ENCODE measurements around the gene SPG7. TPM values are rescaled to one million over a fixed set of nuclear protein-coding genes. Genes with fewer than 3 reads are reported as not detected.

The SPG7 gene
- total RNA-seq, 4 donors from 2014 or later = 66.6 to 208 (median 144) TPM

GRCh38 chr16:89502081-89502843, 5.9 kb upstream of the SPG7 start:
- no peaks in the 10 kb centered on the region for H3K9me3 ChIP-seq
- no peaks in the 10 kb centered on the region for H3K36me3 ChIP-seq
- H3K27me3 ChIP-seq = no peaks in the 10 kb centered on the region
- H3K4me3 ChIP-seq = no peak overlapping the region
- H3K4me1 ChIP-seq = peaks cover 3 to 4% of the 10 kb centered on the region in 2 donors
- DNase-seq = no peak
- no peak overlapping the region for H3K27ac ChIP-seq
- TF ChIP-seq POLR2A (IDR thresholded peaks at IDR 0.05) (no peak), CTCF (IDR thresholded peaks at IDR 0.05) (no peak)
- intact Hi-C loops (cut with DNase I; ENCODE audit: low total_unique reads) = loop anchor here (10.0 kb wide), 1 partner anchor 177 kb away; no protein-coding TSS in a partner anchor

GRCh38 chr16:89504091-89504490, 4.1 kb upstream of the SPG7 start:
- no peaks in the 10 kb centered on the region for H3K36me3 ChIP-seq
- no peaks in the 10 kb centered on the region for H3K27me3 ChIP-seq
- TF ChIP-seq POLR2A (IDR thresholded peaks at IDR 0.05) (no peak), CTCF (IDR thresholded peaks at IDR 0.05) (no peak)
- intact Hi-C loops (cut with DNase I; ENCODE audit: low total_unique reads) = loop anchor here (10.0 kb wide), 1 partner anchor 179 kb away; no protein-coding TSS in a partner anchor
- H3K9me3 ChIP-seq = no peaks in the 10 kb centered on the region
- peaks cover 4 to 6% of the 10 kb centered on the region in 2 donors for H3K4me1 ChIP-seq
- H3K27ac ChIP-seq = peak overlapping the region in 1 of 2 donors; percentile 33
- DNase-seq = peak in 1 of 2 donors; percentile 35
- no peak overlapping the region for H3K4me3 ChIP-seq

- no peak for TF ChIP-seq CTCF (IDR thresholded peaks at IDR 0.05)
- peak in 1 of 2 donors; percentile 37 for TF ChIP-seq POLR2A (IDR thresholded peaks at IDR 0.05)
- Histone ChIP-seq H3K4me1 (peaks cover 0 to 6% of the 10 kb centered on the region in 2 donors), H3K4me3 (no peak overlapping the region), H3K27me3 (no peaks in the 10 kb centered on the region), H3K36me3 (no peaks in the 10 kb centered on the region), H3K9me3 (no peaks in the 10 kb centered on the region), H3K27ac (peak overlapping the region; percentile 33 to 51)
- DNase-seq = peak; percentile 83 to 89
- intact Hi-C loops (cut with DNase I; ENCODE audit: low total_unique reads) = loop anchor here (10.0 kb wide), 1 partner anchor 181 kb away; no protein-coding TSS in a partner anchor
These were observed 2.7 kb upstream of the SPG7 start for GRCh38 chr16:89505204-89506112.

- peak overlapping the region; percentile 33 to 49 for H3K27ac ChIP-seq
These were observed 2.1 kb upstream of the SPG7 start for GRCh38 chr16:89506113-89506504.

More at GRCh38 chr16:89506113-89506504, 2.1 kb upstream of the SPG7 start:
- intact Hi-C loops (cut with DNase I; ENCODE audit: low total_unique reads) = loop anchor here (10.0 kb wide), 1 partner anchor 181 kb away; no protein-coding TSS in a partner anchor
- H3K27me3 ChIP-seq = no peaks in the 10 kb centered on the region
- H3K9me3 ChIP-seq = no peaks in the 10 kb centered on the region
- TF ChIP-seq POLR2A (IDR thresholded peaks at IDR 0.05) = no peak
- no peak for TF ChIP-seq CTCF (IDR thresholded peaks at IDR 0.05)
- peaks cover 0 to 6% of the 10 kb centered on the region in 2 donors for H3K4me1 ChIP-seq
- H3K36me3 ChIP-seq = no peaks in the 10 kb centered on the region
- H3K4me3 ChIP-seq = no peak overlapping the region
- no peak for DNase-seq
